Spinal cord (tissue), 10 donors: ENCODE results near the gene FBLN1. TPM values are rescaled to one million over a fixed set of nuclear protein-coding genes. Genes with fewer than 3 reads are reported as not detected.
"Not testable (repeated sequence)": the region's sequence is repeated elsewhere in the genome, so short reads cannot be mapped to it uniquely, and the experiment has no call there.

ENCODE experiments used
- DNase-seq, 6 donors: peaks; one replicate each; pipeline versions ENCODE4 v3.0.0 to v3.0.0-alpha.2; 2013 to 2015; ENCODE audit warnings: low spot score in 6 of 6, low read depth in 4 of 6
- H3K27ac ChIP-seq: one replicate; pipeline ENCODE4 v1.5.1; 2013; ENCODE audit warnings: low read depth, low read length, control low read depth
- H3K27me3 ChIP-seq: one replicate; pipeline ENCODE4 v1.6.1; 2013; ENCODE audit warnings: low read length; ENCODE audit not compliant: control insufficient read depth, insufficient read depth
- H3K36me3 ChIP-seq: one replicate; pipeline ENCODE4 v1.6.1; 2013; ENCODE audit warnings: low read length; ENCODE audit not compliant: control insufficient read depth, insufficient read depth
- H3K4me1 ChIP-seq: one replicate; pipeline ENCODE4 v1.6.1; 2013; ENCODE audit warnings: low read length; ENCODE audit not compliant: control insufficient read depth, insufficient read depth
- H3K4me3 ChIP-seq: one replicate; pipeline ENCODE4 v1.5.1; 2013; ENCODE audit warnings: low read depth, low read length, control low read depth
- H3K9me3 ChIP-seq: one replicate; pipeline ENCODE4 v1.6.1; 2013; ENCODE audit warnings: low read length; ENCODE audit not compliant: control insufficient read depth, insufficient read depth
- WGBS: methylation state at CpG from one replicate; pipeline ENCODE4 v1.1.5; 2013; ENCODE audit warnings: missing lambda C conversion rate; ENCODE audit not compliant: insufficient coverage; 5-methylcytosine and 5-hydroxymethylcytosine counted together
- polyA plus RNA-seq, 2 donors: library from polyadenylated mRNA; unstranded; fragments of 120-200 nt; gene quantifications; one replicate each; pipeline ENCODE4 v1.2.1, GENCODE V29; 2013; ENCODE audit not compliant: insufficient read length in 2 of 2
- total RNA-seq, 2 donors: library from RNA; depleted of rRNA in 1 of 2; stranded (reverse); fragments of 120-200 nt in 1 of 2; fragments of >200 nt in 1 of 2; gene quantifications; one replicate each; pipeline versions ENCODE4 v1.2.3 to v1.2.4, GENCODE V29; 2013 to 2014
- donor health status: healthy.

FBLN1 gene
- total and polyA plus RNA-seq, 4 donors, result 69.4 to 260 (median 132) TPM

- 63% methylated on average over 13 of the region's 17 CpGs for WGBS
- H3K4me3 ChIP-seq, result no peak overlapping the region
- peaks cover 7% of the 10 kb centered on the region for H3K36me3 ChIP-seq
- peaks cover 17% of the 10 kb centered on the region for H3K4me1 ChIP-seq
- DNase-seq, result no peak
- no peak overlapping the region for H3K27ac ChIP-seq
- H3K9me3 ChIP-seq, result no peaks in the 10 kb centered on the region
- no peaks in the 10 kb centered on the region for H3K27me3 ChIP-seq
Measured at GRCh38 chr22:45587638-45588505, 85.2 kb downstream of the FBLN1 start.

- Histone ChIP-seq H3K27ac (no peak overlapping the region), H3K27me3 (no peaks in the 10 kb centered on the region), H3K36me3 (peaks cover 7% of the 10 kb centered on the region), H3K4me1 (peaks cover 17% of the 10 kb centered on the region), H3K9me3 (no peaks in the 10 kb centered on the region), H3K4me3 (no peak overlapping the region)
- 82% methylated on average over 7 of the region's 8 CpGs for WGBS
- no peak for DNase-seq
Measured at GRCh38 chr22:45589556-45589955, 86.9 kb downstream of the FBLN1 start.

- Histone ChIP-seq H3K4me1 (peaks cover 15% of the 10 kb centered on the region), H3K4me3 (no peak overlapping the region), H3K27ac (no peak overlapping the region), H3K27me3 (no peaks in the 10 kb centered on the region), H3K36me3 (peaks cover 7% of the 10 kb centered on the region), H3K9me3 (no peaks in the 10 kb centered on the region)
- 86% methylated on average over 13 of the region's 13 CpGs for WGBS
- no peak for DNase-seq
Measured at GRCh38 chr22:45590262-45590661, 87.6 kb downstream of the FBLN1 start.

GRCh38 chr22:45591633-45592213, 89.0 kb downstream of the FBLN1 start:
- H3K36me3 ChIP-seq, DNase-seq, H3K27me3 ChIP-seq, H3K4me1 ChIP-seq, H3K4me3 ChIP-seq, H3K9me3 ChIP-seq, H3K27ac ChIP-seq: not testable (repeated sequence)
- 91% methylated on average over 13 of the region's 26 CpGs for WGBS

- H3K4me3 ChIP-seq, result no peak overlapping the region
- DNase-seq, result no peak
Measured at GRCh38 chr22:45594123-45594941, 91.6 kb downstream of the FBLN1 start.

GRCh38 chr22:45597460-45598192, 94.9 kb downstream of the FBLN1 start:
- peaks cover 16% of the 10 kb centered on the region for H3K4me1 ChIP-seq
- H3K9me3 ChIP-seq, result no peaks in the 10 kb centered on the region
- no peaks in the 10 kb centered on the region for H3K36me3 ChIP-seq
- no peak for DNase-seq
- H3K27me3 ChIP-seq, result no peaks in the 10 kb centered on the region
- whole genome bisulfite sequencing, result 88% methylated on average over 20 of the region's 20 CpGs
- H3K4me3 ChIP-seq, result no peak overlapping the region
- no peak overlapping the region for H3K27ac ChIP-seq

More at GRCh38 chr22:45594123-45594941, 91.6 kb downstream of the FBLN1 start:
- Histone ChIP-seq H3K9me3 (no peaks in the 10 kb centered on the region), H3K36me3 (peaks cover 3% of the 10 kb centered on the region), H3K27ac (no peak overlapping the region), H3K27me3 (no peaks in the 10 kb centered on the region), H3K4me1 (peaks cover 2% of the 10 kb centered on the region)
- WGBS, result 100% methylated on average over 6 of the region's 8 CpGs

- no peak overlapping the region for H3K27ac ChIP-seq
- no peak for DNase-seq
- 86% methylated on average over 15 of the region's 15 CpGs for WGBS
Measured at GRCh38 chr22:45598596-45599217, 96.0 kb downstream of the FBLN1 start.

GRCh38 chr22:45599836-45600577, 97.3 kb downstream of the FBLN1 start:
- Histone ChIP-seq H3K36me3 (no peaks in the 10 kb centered on the region), H3K27ac (no peak overlapping the region), H3K4me1 (peaks cover 21% of the 10 kb centered on the region), H3K9me3 (no peaks in the 10 kb centered on the region), H3K27me3 (no peaks in the 10 kb centered on the region), H3K4me3 (no peak overlapping the region)
- no peak for DNase-seq
- 97% methylated on average over 20 of the region's 22 CpGs for WGBS

More at GRCh38 chr22:45598596-45599217, 96.0 kb downstream of the FBLN1 start:
- H3K36me3 ChIP-seq, result no peaks in the 10 kb centered on the region
- no peak overlapping the region for H3K4me3 ChIP-seq
- H3K9me3 ChIP-seq, result no peaks in the 10 kb centered on the region
- no peaks in the 10 kb centered on the region for H3K27me3 ChIP-seq
- H3K4me1 ChIP-seq, result peaks cover 17% of the 10 kb centered on the region
